ENCODE results near the gene PTPRM.

PTPRM gene

DNA sequence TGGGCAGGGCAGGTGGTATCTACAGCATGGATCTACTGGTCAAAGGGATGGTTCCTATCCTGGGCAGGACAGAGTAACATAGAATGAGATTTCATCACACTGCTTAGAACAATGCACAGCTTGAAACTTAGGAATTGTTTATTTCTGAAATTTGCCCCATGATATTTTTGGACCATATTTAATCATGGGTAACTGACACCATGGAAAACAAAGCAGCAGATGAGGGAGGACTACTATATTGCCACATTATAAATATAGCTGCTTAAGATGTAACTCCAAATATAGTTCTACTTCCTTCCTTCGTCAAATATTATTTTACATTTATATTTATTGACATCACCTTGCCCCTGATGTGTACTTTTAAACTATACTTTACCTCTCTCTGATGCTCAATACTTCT, 254.7 kb downstream of the PTPRM start:
- Histone ChIP-seq H3F3A (ENCODE audit: control insufficient read depth, insufficient read depth) (no peaks in the 10 kb centered on the region), H3K79me2 (ENCODE audit: control insufficient read depth, low read length) (no peaks in the 10 kb centered on the region), H3K4me1 (ENCODE audit: control insufficient read depth, low read length) (no peaks in the 10 kb centered on the region), H3K9me3 (ENCODE audit: control insufficient read depth, insufficient read depth, low read length) (no peaks in the 10 kb centered on the region), H3K27ac (ENCODE audit: low read depth, low read length) (no peak overlapping the region), H3K4me2 (ENCODE audit: low read length) (no peak overlapping the region), H4K20me1 (ENCODE audit: control insufficient read depth, insufficient read depth, low read depth, low read length) (no peaks in the 10 kb centered on the region), H3K27me3 (ENCODE audit: control insufficient read depth, low read length) (no peaks in the 10 kb centered on the region), H3K4me3 (ENCODE audit: low read length) (no peak overlapping the region), H3K36me3 (ENCODE audit: control insufficient read depth, low read length) (no peaks in the 10 kb centered on the region), H3K9me2 (replicated peaks; ENCODE audit: control insufficient read depth, low read length) (no peaks in the 10 kb centered on the region)
- no peak for TF ChIP-seq EZH2phosphoT487 (IDR thresholded peaks at IDR 0.05; ENCODE audit: borderline replicate concordance, low read length)
- no peak for TF ChIP-seq CTCF (IDR thresholded peaks at IDR 0.05; ENCODE audit: low read depth, low read length, poor library complexity, severe bottlenecking)

DNA sequence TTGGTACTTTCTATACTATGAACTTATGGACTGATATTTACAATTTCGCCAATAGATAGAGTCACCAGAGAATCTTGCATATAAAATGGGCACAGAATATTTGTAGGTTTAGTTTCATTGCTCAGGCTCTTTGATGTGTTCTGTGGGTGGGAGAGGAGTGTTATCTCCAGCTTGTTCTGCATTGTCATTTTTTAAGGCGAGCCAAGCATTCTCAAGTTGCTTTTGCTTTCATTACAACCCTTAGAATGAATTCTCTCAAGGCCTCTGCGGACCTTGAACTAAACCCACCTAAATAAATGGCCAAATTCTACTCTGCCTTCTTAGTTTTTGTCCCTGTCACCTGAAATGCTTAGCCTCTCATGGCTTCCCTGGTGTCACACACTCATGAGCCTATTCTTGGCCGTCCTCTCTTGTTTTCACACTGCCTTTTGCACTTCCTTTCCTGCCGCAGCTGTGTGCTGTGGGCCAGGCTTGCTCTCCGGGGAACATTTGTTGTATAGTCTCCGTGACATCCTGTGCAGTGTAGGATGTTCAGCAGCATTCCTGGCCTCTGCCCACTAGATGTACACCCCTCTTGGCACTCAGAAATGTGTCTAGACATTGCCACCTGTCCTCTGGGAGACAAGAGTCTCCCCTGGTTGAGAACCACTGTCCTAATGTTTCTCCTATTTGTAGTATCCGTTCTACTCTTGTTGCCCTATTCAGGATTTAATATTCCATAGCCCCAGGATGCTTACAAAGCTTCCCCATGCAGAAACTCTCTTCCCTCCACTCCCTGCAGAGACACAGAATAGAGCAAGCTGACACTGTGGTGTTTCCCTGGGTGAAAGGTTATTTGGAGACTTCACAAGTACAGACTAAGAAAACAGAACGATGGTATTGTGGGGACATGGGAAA, 255.6 kb downstream of the PTPRM start:
- Histone ChIP-seq H3K4me2 (ENCODE audit: low read length) (no peak overlapping the region), H3K27me3 (ENCODE audit: control insufficient read depth, low read length) (no peaks in the 10 kb centered on the region), H3K4me3 (ENCODE audit: low read length) (no peak overlapping the region), H3K27ac (ENCODE audit: low read depth, low read length) (no peak overlapping the region), H3K9me3 (ENCODE audit: control insufficient read depth, insufficient read depth, low read length) (no peaks in the 10 kb centered on the region), H3K36me3 (ENCODE audit: control insufficient read depth, low read length) (no peaks in the 10 kb centered on the region), H4K20me1 (ENCODE audit: control insufficient read depth, insufficient read depth, low read depth, low read length) (no peaks in the 10 kb centered on the region), H3K4me1 (ENCODE audit: control insufficient read depth, low read length) (no peaks in the 10 kb centered on the region), H3K79me2 (ENCODE audit: control insufficient read depth, low read length) (no peaks in the 10 kb centered on the region), H3F3A (ENCODE audit: control insufficient read depth, insufficient read depth) (no peaks in the 10 kb centered on the region), H3K9me2 (replicated peaks; ENCODE audit: control insufficient read depth, low read length) (no peaks in the 10 kb centered on the region)
- TF ChIP-seq EZH2phosphoT487 (IDR thresholded peaks at IDR 0.05; ENCODE audit: borderline replicate concordance, low read length) (no peak), CTCF (IDR thresholded peaks at IDR 0.05; ENCODE audit: low read depth, low read length, poor library complexity, severe bottlenecking) (no peak)

DNA sequence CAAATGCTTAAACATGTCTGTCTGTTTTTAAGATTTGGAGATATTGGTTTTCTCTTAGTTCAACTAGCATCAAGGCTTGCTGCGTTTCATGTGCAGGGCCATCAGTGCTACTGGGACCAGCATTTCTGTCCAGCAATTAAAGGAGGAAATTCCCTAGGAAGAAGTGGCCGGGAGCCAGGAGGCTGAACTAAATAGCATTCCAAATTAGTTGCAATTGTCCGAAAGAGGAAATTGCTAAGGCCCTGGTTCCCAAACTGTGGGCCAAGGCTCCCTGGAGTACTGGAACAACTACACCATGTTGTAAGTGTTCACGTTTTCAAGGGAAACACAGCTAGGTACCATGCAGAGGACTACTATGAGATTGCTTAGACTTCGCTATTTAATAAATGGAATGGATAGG, 257.9 kb downstream of the PTPRM start:
- Histone ChIP-seq H3F3A (ENCODE audit: control insufficient read depth, insufficient read depth) (no peaks in the 10 kb centered on the region), H3K27me3 (ENCODE audit: control insufficient read depth, low read length) (no peaks in the 10 kb centered on the region), H3K4me1 (ENCODE audit: control insufficient read depth, low read length) (no peaks in the 10 kb centered on the region), H3K36me3 (ENCODE audit: control insufficient read depth, low read length) (no peaks in the 10 kb centered on the region), H3K9me2 (replicated peaks; ENCODE audit: control insufficient read depth, low read length) (no peaks in the 10 kb centered on the region), H4K20me1 (ENCODE audit: control insufficient read depth, insufficient read depth, low read depth, low read length) (no peaks in the 10 kb centered on the region), H3K9me3 (ENCODE audit: control insufficient read depth, insufficient read depth, low read length) (no peaks in the 10 kb centered on the region), H3K4me2 (ENCODE audit: low read length) (no peak overlapping the region), H3K27ac (ENCODE audit: low read depth, low read length) (no peak overlapping the region), H3K79me2 (ENCODE audit: control insufficient read depth, low read length) (no peaks in the 10 kb centered on the region), H3K4me3 (ENCODE audit: low read length) (no peak overlapping the region)
- TF ChIP-seq EZH2phosphoT487 (IDR thresholded peaks at IDR 0.05; ENCODE audit: borderline replicate concordance, low read length) (no peak), CTCF (IDR thresholded peaks at IDR 0.05; ENCODE audit: low read depth, low read length, poor library complexity, severe bottlenecking) (no peak)
